PFSK-1 (cell line): ENCODE data around the gene EVL.

Experiments
- POLR2AphosphoS5 ChIP-seq: IDR thresholded peaks from 2 replicates; pipeline ENCODE4 v1.6.1; 2012; ENCODE audit warnings: low read depth, mild to moderate bottlenecking, control low read depth, low read length, moderate library complexity
- SIN3A ChIP-seq: IDR thresholded peaks from 2 replicates; pipeline ENCODE4 v1.6.1; 2012; ENCODE audit warnings: mild to moderate bottlenecking, low read length, moderate library complexity, borderline replicate concordance; ENCODE audit not compliant: insufficient read depth
- TAF1 ChIP-seq: IDR thresholded peaks from 2 replicates; pipeline ENCODE4 v1.6.1; 2012; ENCODE audit warnings: low read length, control low read depth, borderline replicate concordance; ENCODE audit not compliant: insufficient read depth

DNA sequence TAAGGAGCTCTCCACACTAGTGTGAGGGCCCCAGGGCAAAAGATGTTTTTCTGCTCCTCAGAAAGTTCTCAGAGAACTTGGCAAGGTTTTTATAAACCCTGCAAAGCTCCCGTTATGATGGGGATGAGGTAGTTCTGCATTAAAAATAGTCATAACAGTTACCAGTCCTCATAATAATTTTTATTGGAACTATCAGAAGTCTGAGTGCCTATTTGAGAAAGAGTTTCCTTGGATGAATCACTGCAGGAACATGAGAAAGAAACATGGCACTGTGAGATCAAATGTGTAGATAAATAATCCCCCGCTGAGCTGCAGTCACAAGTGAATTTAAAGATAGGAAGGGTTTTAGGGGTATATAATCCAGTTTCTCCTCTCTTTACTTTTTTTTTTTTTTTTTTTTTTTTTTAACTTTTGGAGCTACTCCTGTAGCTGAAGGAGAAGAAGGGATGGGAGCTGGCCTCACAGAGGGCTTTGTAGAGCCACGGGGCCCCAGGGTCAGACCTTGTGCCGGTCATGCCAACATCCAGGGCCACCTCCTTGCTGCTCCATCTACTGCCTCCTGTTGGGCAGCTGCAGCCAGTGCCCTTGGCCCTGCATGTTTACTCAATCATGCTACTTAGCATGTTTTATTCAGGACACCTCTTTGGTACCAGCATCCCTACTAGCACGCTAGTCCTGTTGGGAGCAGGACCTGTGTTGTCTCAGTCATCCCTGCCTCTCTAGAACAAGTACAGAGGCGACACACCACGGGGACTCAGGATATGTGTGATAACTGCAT is 39.5 kb downstream of the EVL start:
- TF ChIP-seq POLR2AphosphoS5 (no peak), SIN3A (no peak), TAF1 (no peak)
